ENCODE results near the gene CNFN. TPM values are rescaled to one million over a fixed set of nuclear protein-coding genes. Genes with fewer than 3 reads are reported as not detected.

CNFN gene
- total RNA-seq, 1 experiment from 2014 or later: 4.5 TPM

- Histone ChIP-seq H3K36me3 (ENCODE audit: low read depth, low read length) (peaks cover 5% of the 10 kb centered on the region; the same call in 1 of the 2 replicates), H3K27me3 (ENCODE audit: low read length) (no peaks in the 10 kb centered on the region), H3K9me3 (ENCODE audit: low read length) (no peaks in the 10 kb centered on the region), H3K9ac (ENCODE audit: low read length) (no peak overlapping the region), H4K20me1 (ENCODE audit: low read length) (no peaks in the 10 kb centered on the region), H3F3A (ENCODE audit: low read length, unreplicated experiment) (no peaks in the 10 kb centered on the region), H3K79me2 (ENCODE audit: low read length) (no peaks in the 10 kb centered on the region), H3K4me3 (ENCODE audit: low read length) (no peak overlapping the region), H3K9me2 (replicated peaks; ENCODE audit: low read length) (no peaks in the 10 kb centered on the region), H3K4me2 (ENCODE audit: low read length) (no peak overlapping the region), H3K27ac (ENCODE audit: low read length) (no peak overlapping the region), H3K4me1 (ENCODE audit: insufficient read depth, low read length) (no peaks in the 10 kb centered on the region), H2AFZ (ENCODE audit: low read length) (no peak overlapping the region)
- intact Hi-C loops (cut with micrococcal nuclease): no loop called here
- DNase-seq (no peak), ATAC-seq (no peak)
- BruUV-seq (replicated peaks): no TSS peak
- ChIA-PET CTCF (no interaction called here), POLR2A (ENCODE audit: unreplicated experiment) (no interaction called here)
- no peak for TF ChIP-seq EZH2phosphoT487 (IDR thresholded peaks at IDR 0.05; ENCODE audit: borderline replicate concordance, low read length)
Measured at GRCh38 chr19:42362891-42363440, 27.1 kb downstream of the CNFN start.

GRCh38 chr19:42362342-42362741 lies 27.8 kb downstream of the CNFN start:
- Histone ChIP-seq H3K9me3 (ENCODE audit: low read length) (no peaks in the 10 kb centered on the region), H3K9ac (ENCODE audit: low read length) (no peak overlapping the region), H3K79me2 (ENCODE audit: low read length) (no peaks in the 10 kb centered on the region), H3K27me3 (ENCODE audit: low read length) (no peaks in the 10 kb centered on the region), H3K27ac (ENCODE audit: low read length) (no peak overlapping the region), H4K20me1 (ENCODE audit: low read length) (no peaks in the 10 kb centered on the region), H3K4me2 (ENCODE audit: low read length) (no peak overlapping the region), H3K9me2 (replicated peaks; ENCODE audit: low read length) (no peaks in the 10 kb centered on the region), H3K36me3 (ENCODE audit: low read depth, low read length) (peaks cover 5% of the 10 kb centered on the region; the same call in 1 of the 2 replicates), H3K4me3 (ENCODE audit: low read length) (no peak overlapping the region), H3F3A (ENCODE audit: low read length, unreplicated experiment) (no peaks in the 10 kb centered on the region), H3K4me1 (ENCODE audit: insufficient read depth, low read length) (no peaks in the 10 kb centered on the region), H2AFZ (ENCODE audit: low read length) (no peak overlapping the region)
- no peak for ATAC-seq
- no peak for TF ChIP-seq EZH2 (IDR thresholded peaks at IDR 0.05; ENCODE audit: low read length, unreplicated experiment)
- TF ChIP-seq CTCF (conservative IDR thresholded peaks at IDR 0.05; ENCODE audit: low read depth, low read length): no peak
- no peak for TF ChIP-seq EZH2phosphoT487 (IDR thresholded peaks at IDR 0.05; ENCODE audit: borderline replicate concordance, low read length)
- ChIA-PET CTCF (no interaction called here), POLR2A (ENCODE audit: unreplicated experiment) (no interaction called here)
- intact Hi-C loops (cut with micrococcal nuclease): no loop called here
- no peak for DNase-seq
- BruUV-seq (replicated peaks): no TSS peak

- CTCF ChIA-PET: no interaction called here
- TF ChIP-seq EZH2phosphoT487 (IDR thresholded peaks at IDR 0.05; ENCODE audit: borderline replicate concordance, low read length) (no peak), CTCF (conservative IDR thresholded peaks at IDR 0.05; ENCODE audit: low read depth, low read length) (no peak), EZH2 (IDR thresholded peaks at IDR 0.05; ENCODE audit: low read length, unreplicated experiment) (no peak)
Measured at GRCh38 chr19:42361545-42361910, 28.6 kb downstream of the CNFN start.

More at GRCh38 chr19:42361545-42361910, 28.6 kb downstream of the CNFN start:
- H4K20me1 ChIP-seq (ENCODE audit: low read length): no peaks in the 10 kb centered on the region
- intact Hi-C loops (cut with micrococcal nuclease): no loop called here
- H3K36me3 ChIP-seq (ENCODE audit: low read depth, low read length): peaks cover 5% of the 10 kb centered on the region; the same call in 1 of the 2 replicates
- no peak overlapping the region for H2AFZ ChIP-seq (ENCODE audit: low read length)
- H3K9ac ChIP-seq (ENCODE audit: low read length): no peak overlapping the region
- no peaks in the 10 kb centered on the region for H3K9me3 ChIP-seq (ENCODE audit: low read length)
- POLR2A ChIA-PET (ENCODE audit: unreplicated experiment): no interaction called here
- H3K27ac ChIP-seq (ENCODE audit: low read length): no peak overlapping the region
- BruUV-seq (replicated peaks): no TSS peak
- no peak overlapping the region for H3K4me3 ChIP-seq (ENCODE audit: low read length)
- DNase-seq (no peak), ATAC-seq (no peak)
- H3K9me2 ChIP-seq (replicated peaks; ENCODE audit: low read length): no peaks in the 10 kb centered on the region
- no peaks in the 10 kb centered on the region for H3F3A ChIP-seq (ENCODE audit: low read length, unreplicated experiment)
- H3K79me2 ChIP-seq (ENCODE audit: low read length): no peaks in the 10 kb centered on the region
- H3K4me2 ChIP-seq (ENCODE audit: low read length): no peak overlapping the region
- no peaks in the 10 kb centered on the region for H3K4me1 ChIP-seq (ENCODE audit: insufficient read depth, low read length)
- H3K27me3 ChIP-seq (ENCODE audit: low read length): no peaks in the 10 kb centered on the region

All from PC-3 (cell line).